Astrocyte (in vitro differentiated cells and primary cell): ENCODE measurements around the gene SLC36A4. TPM values are rescaled to one million over a fixed set of nuclear protein-coding genes. Genes with fewer than 3 reads are reported as not detected.

Experiments
- DNase-seq: peaks from one replicate; pipeline ENCODE4 v3.0.0-alpha.2; 2010; ENCODE audit warnings: low read depth
- FAIRE-seq: peaks from 2 replicates; lab custom pipeline; 2011; peaks lifted over from hg19 to GRCh38; lab: Jason Lieb, UNC
- H2AFZ ChIP-seq: 2 replicates; pipeline ENCODE4 v1.6.0; 2012; ENCODE audit warnings: low read depth, low read length, inconsistent platforms
- H3K27ac ChIP-seq: 2 replicates; pipeline ENCODE4 v1.5.1; 2011; ENCODE audit warnings: low read depth, low read length, inconsistent platforms
- H3K27me3 ChIP-seq: 2 replicates; pipeline ENCODE4 v1.6.0; 2011; ENCODE audit warnings: low read length, inconsistent platforms; ENCODE audit not compliant: insufficient read depth
- H3K36me3 ChIP-seq: 2 replicates; pipeline ENCODE4 v1.5.1; 2011; ENCODE audit warnings: low read length, inconsistent platforms; ENCODE audit not compliant: insufficient read depth
- H3K4me1 ChIP-seq: 2 replicates; pipeline ENCODE4 v1.5.1; 2011; ENCODE audit warnings: low read length, inconsistent platforms; ENCODE audit not compliant: insufficient read depth
- H3K4me2 ChIP-seq: 2 replicates; pipeline ENCODE4 v1.6.0; 2012; ENCODE audit warnings: low read length, inconsistent platforms
- H3K4me3 ChIP-seq: 2 replicates; pipeline ENCODE4 v1.5.1; 2011; ENCODE audit warnings: low read depth, mild to moderate bottlenecking, low read length, inconsistent platforms; ENCODE audit not compliant: insufficient read depth
- H3K79me2 ChIP-seq: 2 replicates; pipeline ENCODE4 v1.6.0; 2012; ENCODE audit warnings: mild to moderate bottlenecking, low read length, inconsistent platforms; ENCODE audit not compliant: insufficient read depth
- H3K9ac ChIP-seq: 2 replicates; pipeline ENCODE4 v1.6.0; 2012; ENCODE audit warnings: mild to moderate bottlenecking, low read length, inconsistent platforms
- H3K9me3 ChIP-seq: 2 replicates; pipeline ENCODE4 v1.5.1; 2012; ENCODE audit warnings: low read depth, mild to moderate bottlenecking, low read length, inconsistent platforms; ENCODE audit not compliant: insufficient read depth
- H4K20me1 ChIP-seq: 2 replicates; pipeline ENCODE4 v1.6.0; 2012; ENCODE audit warnings: low read length, inconsistent platforms; ENCODE audit not compliant: insufficient read depth
- H3K27ac Mint-ChIP-seq: one replicate; pipeline ENCODE4 v1.8.0; 2021; ENCODE audit warnings: mild to moderate bottlenecking, mixed read lengths; ENCODE audit not compliant: unreplicated experiment
- H3K27me3 Mint-ChIP-seq: one replicate; pipeline ENCODE4 v1.8.0; 2021; ENCODE audit warnings: low read depth, mixed read lengths; ENCODE audit not compliant: unreplicated experiment
- H3K36me3 Mint-ChIP-seq: one replicate; pipeline ENCODE4 v1.8.0; 2021; ENCODE audit warnings: low read depth, mixed read lengths; ENCODE audit not compliant: unreplicated experiment
- H3K4me1 Mint-ChIP-seq: one replicate; pipeline ENCODE4 v1.8.0; 2021; ENCODE audit warnings: low read depth, mixed read lengths; ENCODE audit not compliant: unreplicated experiment
- H3K4me3 Mint-ChIP-seq: one replicate; pipeline ENCODE4 v1.8.0; 2021; ENCODE audit warnings: mild to moderate bottlenecking, moderate library complexity, mixed read lengths; ENCODE audit not compliant: unreplicated experiment
- H3K9me3 Mint-ChIP-seq: one replicate; pipeline ENCODE4 v1.8.0; 2021; ENCODE audit warnings: mild to moderate bottlenecking, mixed read lengths; ENCODE audit not compliant: unreplicated experiment
- EZH2 ChIP-seq: IDR thresholded peaks from 2 replicates; pipeline ENCODE4 v1.6.1; 2012; ENCODE audit warnings: mild to moderate bottlenecking, low read length, inconsistent platforms; ENCODE audit not compliant: insufficient read depth
- total RNA-seq: library from RNA; stranded (reverse); gene quantifications from 2 replicates; pipeline ENCODE4 v1.2.1, GENCODE V29; 2021
- TF ChIP-seq, protein P1 (sequence below): IDR thresholded peaks from 2 replicates; pipeline ENCODE4 v1.5.1; 2011; ENCODE audit warnings: low read depth, mild to moderate bottlenecking, inconsistent platforms, low read length, moderate library complexity; ENCODE audit not compliant: insufficient read depth

The SLC36A4 gene
- total RNA-seq, 1 donor from 2014 or later, result 28.3 TPM

DNA sequence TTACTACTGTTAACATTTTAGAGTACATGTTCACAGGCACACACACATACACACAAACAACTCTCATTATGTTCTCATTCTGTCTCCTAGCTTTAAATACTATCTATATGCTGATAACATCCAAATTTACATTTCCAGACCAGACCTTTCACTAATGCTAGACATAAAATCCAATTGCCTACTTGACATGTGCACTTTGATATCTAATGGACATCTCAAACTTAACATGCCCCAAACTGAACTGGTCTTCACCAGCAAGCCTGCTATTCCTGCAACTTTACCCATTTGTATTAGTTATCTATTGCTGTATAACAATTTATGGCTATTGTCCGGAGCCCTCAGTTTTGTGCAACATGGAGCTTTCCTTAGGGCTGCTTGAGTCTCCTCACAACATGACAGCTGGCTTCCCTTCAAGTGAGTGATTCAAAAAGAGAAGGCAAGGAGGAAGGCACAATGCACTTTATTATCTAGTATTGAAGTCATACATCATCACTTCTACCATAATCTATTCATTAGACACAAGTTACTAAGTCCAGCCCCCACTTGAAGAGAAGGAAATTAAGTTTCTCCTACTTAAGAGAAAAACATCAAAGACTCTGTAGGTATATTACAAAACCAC is 3.0 kb downstream of the SLC36A4 start:
- H3K27me3 ChIP-seq, result no peaks in the 10 kb centered on the region
- no peak for TF ChIP-seq EZH2
- TF ChIP-seq, protein P1, sequence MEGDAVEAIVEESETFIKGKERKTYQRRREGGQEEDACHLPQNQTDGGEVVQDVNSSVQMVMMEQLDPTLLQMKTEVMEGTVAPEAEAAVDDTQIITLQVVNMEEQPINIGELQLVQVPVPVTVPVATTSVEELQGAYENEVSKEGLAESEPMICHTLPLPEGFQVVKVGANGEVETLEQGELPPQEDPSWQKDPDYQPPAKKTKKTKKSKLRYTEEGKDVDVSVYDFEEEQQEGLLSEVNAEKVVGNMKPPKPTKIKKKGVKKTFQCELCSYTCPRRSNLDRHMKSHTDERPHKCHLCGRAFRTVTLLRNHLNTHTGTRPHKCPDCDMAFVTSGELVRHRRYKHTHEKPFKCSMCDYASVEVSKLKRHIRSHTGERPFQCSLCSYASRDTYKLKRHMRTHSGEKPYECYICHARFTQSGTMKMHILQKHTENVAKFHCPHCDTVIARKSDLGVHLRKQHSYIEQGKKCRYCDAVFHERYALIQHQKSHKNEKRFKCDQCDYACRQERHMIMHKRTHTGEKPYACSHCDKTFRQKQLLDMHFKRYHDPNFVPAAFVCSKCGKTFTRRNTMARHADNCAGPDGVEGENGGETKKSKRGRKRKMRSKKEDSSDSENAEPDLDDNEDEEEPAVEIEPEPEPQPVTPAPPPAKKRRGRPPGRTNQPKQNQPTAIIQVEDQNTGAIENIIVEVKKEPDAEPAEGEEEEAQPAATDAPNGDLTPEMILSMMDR, result no peak
- H3K27ac ChIP-seq, result no peak overlapping the region
- no peak overlapping the region for H3K4me3 ChIP-seq
- no peaks in the 10 kb centered on the region for H3K36me3 ChIP-seq
- H3K9ac ChIP-seq, result no peak overlapping the region
- peaks cover 14% of the 10 kb centered on the region for H4K20me1 ChIP-seq
- Mint-ChIP-seq H3K9me3 (no peaks in the 10 kb centered on the region), H3K4me3 (no peak overlapping the region), H3K36me3 (no peaks in the 10 kb centered on the region), H3K27ac (no peak overlapping the region), H3K27me3 (no peaks in the 10 kb centered on the region), H3K4me1 (peaks cover 6% of the 10 kb centered on the region)
- no peak overlapping the region for H2AFZ ChIP-seq
- no peak for FAIRE-seq
- H3K79me2 ChIP-seq, result peaks cover 69% of the 10 kb centered on the region
- no peaks in the 10 kb centered on the region for H3K9me3 ChIP-seq
- DNase-seq, result no peak
- H3K4me2 ChIP-seq, result no peak overlapping the region
- H3K4me1 ChIP-seq, result no peaks in the 10 kb centered on the region

DNA sequence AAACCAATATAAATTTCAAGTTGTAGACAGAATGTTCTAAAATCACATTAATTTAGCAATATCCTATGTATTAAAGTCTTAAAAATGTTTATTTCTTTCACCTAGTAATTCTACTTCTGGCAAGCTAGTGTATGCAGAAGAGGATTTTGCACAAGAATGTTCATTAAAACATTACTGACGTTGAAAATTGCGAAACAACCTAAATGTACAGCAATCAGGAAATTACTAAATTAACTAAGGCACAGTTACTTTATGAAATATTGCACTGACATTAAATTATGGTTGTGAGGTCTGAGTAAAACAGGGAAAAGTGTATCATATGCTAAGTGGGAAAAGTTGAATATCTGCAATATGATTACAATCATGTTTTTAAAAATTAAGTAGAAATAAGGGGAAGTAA is 4.1 kb downstream of the SLC36A4 start:
- peaks cover under 1% of the 10 kb centered on the region for H3K36me3 Mint-ChIP-seq
- H3K9ac ChIP-seq, result no peak overlapping the region
- H4K20me1 ChIP-seq, result peaks cover 19% of the 10 kb centered on the region
- no peak overlapping the region for H3K4me3 Mint-ChIP-seq
- H3K27ac ChIP-seq, result no peak overlapping the region
- peaks cover 6% of the 10 kb centered on the region for H3K4me1 Mint-ChIP-seq
- no peak for FAIRE-seq
- no peak overlapping the region for H3K4me3 ChIP-seq
- H2AFZ ChIP-seq, result no peak overlapping the region
- no peak for TF ChIP-seq EZH2
- TF ChIP-seq, protein P1, result no peak
- no peaks in the 10 kb centered on the region for H3K9me3 Mint-ChIP-seq
- no peaks in the 10 kb centered on the region for H3K36me3 ChIP-seq
- H3K4me2 ChIP-seq, result no peak overlapping the region
- no peak for DNase-seq
- H3K4me1 ChIP-seq, result no peaks in the 10 kb centered on the region
- H3K9me3 ChIP-seq, result no peaks in the 10 kb centered on the region
- no peaks in the 10 kb centered on the region for H3K27me3 Mint-ChIP-seq
- H3K79me2 ChIP-seq, result peaks cover 79% of the 10 kb centered on the region
- H3K27ac Mint-ChIP-seq, result no peak overlapping the region
- H3K27me3 ChIP-seq, result no peaks in the 10 kb centered on the region

DNA sequence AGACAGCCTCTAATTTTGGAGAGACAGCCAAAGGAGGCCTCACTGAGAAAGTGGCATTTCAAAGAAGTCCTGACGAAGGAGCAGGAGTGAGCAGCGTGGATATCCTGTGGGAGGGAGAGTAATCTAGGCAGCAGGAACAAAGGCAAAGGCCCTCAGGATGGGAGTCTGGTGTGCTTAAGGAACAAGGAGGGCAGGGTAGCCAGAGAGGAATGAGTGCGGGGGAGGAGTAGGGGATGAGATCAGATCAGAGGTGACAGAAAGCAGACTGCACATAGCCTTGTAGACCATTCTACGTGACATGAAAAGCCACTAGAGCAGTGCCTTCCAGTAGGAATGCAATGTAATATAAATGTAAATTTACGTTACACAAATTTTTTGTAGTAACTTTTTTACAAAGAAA is 5.6 kb downstream of the SLC36A4 start:
- peak overlapping the region; percentile 37 for H3K27ac Mint-ChIP-seq
- TF ChIP-seq, protein P1, result no peak
- no peak for TF ChIP-seq EZH2
- H3K36me3 ChIP-seq, result no peaks in the 10 kb centered on the region
- H3K4me3 Mint-ChIP-seq, result no peak overlapping the region
- peaks cover 6% of the 10 kb centered on the region for H3K4me1 Mint-ChIP-seq
- no peak for DNase-seq
- no peak overlapping the region for H3K4me3 ChIP-seq
- H3K9ac ChIP-seq, result no peak overlapping the region
- peaks cover 21% of the 10 kb centered on the region for H4K20me1 ChIP-seq
- H3K9me3 Mint-ChIP-seq, result peaks cover 2% of the 10 kb centered on the region
- no peaks in the 10 kb centered on the region for H3K9me3 ChIP-seq
- no peak overlapping the region for H2AFZ ChIP-seq
- no peaks in the 10 kb centered on the region for H3K27me3 ChIP-seq
- H3K79me2 ChIP-seq, result peaks cover 82% of the 10 kb centered on the region
- H3K4me2 ChIP-seq, result no peak overlapping the region
- no peaks in the 10 kb centered on the region for H3K27me3 Mint-ChIP-seq
- no peak for FAIRE-seq
- H3K4me1 ChIP-seq, result no peaks in the 10 kb centered on the region
- no peak overlapping the region for H3K27ac ChIP-seq
- peaks cover 8% of the 10 kb centered on the region for H3K36me3 Mint-ChIP-seq
